SJSA1 (cell line): ENCODE results near the gene IMMP2L. TPM values are rescaled to one million over a fixed set of nuclear protein-coding genes. Genes with fewer than 3 reads are reported as not detected.

Experiments used
- DNase-seq, 2 experiments: peaks; one replicate each; pipeline ENCODE4 v3.0.0-alpha.2; 2015 to 2020; ENCODE audit warnings: low spot score in 2 of 2, low read depth in 1 of 2
- H3K27ac ChIP-seq: fragments of 250-450 bp; sonication (Bioruptor Pico); 2 replicates; pipeline ENCODE4 v1.5.1; 2020; ENCODE audit warnings: mild to moderate bottlenecking, moderate library complexity
- H3K27me3 ChIP-seq: fragments of 250-450 bp; sonication (Bioruptor Pico); replicated peaks from 2 replicates; pipeline ENCODE4 v1.5.1; 2020; ENCODE audit warnings: mild to moderate bottlenecking, moderate library complexity
- H3K36me3 ChIP-seq: fragments of 250-450 bp; sonication (Bioruptor Pico); 2 replicates; pipeline ENCODE4 v1.5.1; 2020; ENCODE audit warnings: mild to moderate bottlenecking
- H3K4me1 ChIP-seq: fragments of 250-450 bp; sonication (Bioruptor Pico); replicated peaks from 2 replicates; pipeline ENCODE4 v1.6.1; 2021; ENCODE audit warnings: mild to moderate bottlenecking
- H3K4me3 ChIP-seq: fragments of 250-450 bp; sonication (Bioruptor Pico); 2 replicates; pipeline ENCODE4 v1.5.1; 2020; ENCODE audit warnings: mild to moderate bottlenecking
- H3K9me3 ChIP-seq: fragments of 250-450 bp; sonication (Bioruptor Pico); replicated peaks from 2 replicates; pipeline ENCODE4 v1.5.1; 2020; ENCODE audit warnings: mild to moderate bottlenecking
- total RNA-seq: library from RNA; depleted of rRNA; stranded (reverse); fragments of >200 nt; shearing (Covaris generic); gene quantifications from 2 replicates; pipeline ENCODE4 v1.2.3, GENCODE V29; 2014

Gene IMMP2L
- total RNA-seq, 1 experiment from 2014 or later, result 16.2 TPM

DNA sequence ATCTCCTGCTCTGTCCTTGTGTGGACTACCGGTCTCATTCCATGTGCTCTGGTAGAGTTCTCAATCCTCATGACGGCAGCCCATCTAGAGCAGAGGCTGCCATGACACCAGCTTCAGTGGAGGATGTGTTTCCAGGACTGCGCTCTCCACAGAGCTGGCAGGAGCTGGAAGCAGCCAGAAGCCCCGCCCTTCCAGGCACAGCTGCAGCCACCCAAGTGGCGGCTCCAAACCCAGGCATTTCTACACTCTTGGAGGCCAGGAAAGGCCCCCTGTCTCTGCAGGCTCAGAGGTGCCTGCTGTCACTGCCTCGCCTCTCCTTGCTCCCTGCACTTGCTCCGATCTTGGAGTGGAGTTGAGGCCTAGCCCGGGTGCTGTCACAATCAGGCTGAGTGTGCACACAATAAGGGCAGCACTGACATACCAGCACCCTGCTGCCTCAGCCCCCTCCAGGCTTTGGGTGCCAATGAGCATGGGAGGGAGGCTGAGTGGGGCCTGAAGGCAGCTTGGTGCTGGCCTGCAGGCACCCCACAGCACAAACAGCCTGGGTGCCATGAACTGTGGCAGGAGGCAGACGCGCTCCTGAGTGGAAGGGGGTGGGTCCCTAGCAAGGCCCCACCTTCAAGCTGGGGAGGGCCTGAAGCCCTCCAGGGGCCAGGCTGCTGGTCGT, 349.3 kb downstream of the IMMP2L start:
- no peaks in the 10 kb centered on the region for H3K4me1 ChIP-seq
- H3K4me3 ChIP-seq, result no peak overlapping the region
- H3K27me3 ChIP-seq, result no peaks in the 10 kb centered on the region
- no peaks in the 10 kb centered on the region for H3K9me3 ChIP-seq
- no peak overlapping the region for H3K27ac ChIP-seq
- H3K36me3 ChIP-seq, result no peaks in the 10 kb centered on the region
- DNase-seq, result no peak

DNA sequence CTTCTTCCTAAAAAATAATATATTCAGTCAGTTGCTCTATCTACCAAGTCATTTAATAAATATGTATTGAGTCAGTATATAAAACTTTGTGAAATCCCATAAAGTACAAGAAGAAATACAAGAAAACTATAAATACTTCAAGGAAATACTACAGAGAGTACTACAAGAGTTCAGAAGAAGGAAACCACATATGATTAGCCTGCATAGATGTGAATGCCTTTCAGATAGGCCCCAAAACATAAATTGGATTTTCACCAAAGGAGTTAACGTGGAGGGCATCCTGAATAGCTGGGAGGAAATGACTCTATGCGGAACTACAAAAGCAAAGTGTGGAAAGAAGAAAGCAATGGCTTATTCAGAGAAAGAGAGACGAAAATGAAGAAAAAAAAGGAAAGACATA, 351.3 kb downstream of the IMMP2L start:
- Histone ChIP-seq H3K27ac (no peak overlapping the region), H3K27me3 (no peaks in the 10 kb centered on the region), H3K9me3 (no peaks in the 10 kb centered on the region), H3K4me1 (no peaks in the 10 kb centered on the region), H3K36me3 (no peaks in the 10 kb centered on the region), H3K4me3 (no peak overlapping the region)
- DNase-seq, result no peak

DNA sequence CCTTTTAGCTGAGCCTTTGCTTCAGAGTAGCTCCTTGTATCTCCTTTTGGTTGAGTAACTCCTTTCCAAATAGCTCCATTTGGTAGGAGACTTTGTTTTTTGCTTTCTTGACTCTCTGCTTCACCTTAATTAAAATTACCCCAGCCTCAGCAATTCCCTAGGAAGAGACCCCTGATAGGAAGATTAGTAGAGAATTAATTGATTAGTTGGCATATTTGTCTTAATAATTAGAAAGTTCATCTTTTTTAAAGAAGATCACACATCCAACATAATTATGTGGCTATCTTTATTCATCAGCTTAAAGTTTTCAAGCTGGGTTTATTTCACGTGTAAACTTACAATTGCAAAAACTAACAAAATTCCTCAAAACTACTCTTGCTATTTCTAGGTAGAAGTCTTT, 352.2 kb downstream of the IMMP2L start:
- H3K4me1 ChIP-seq, result no peaks in the 10 kb centered on the region
- H3K27me3 ChIP-seq, result no peaks in the 10 kb centered on the region
- H3K4me3 ChIP-seq, result no peak overlapping the region
- H3K9me3 ChIP-seq, result no peaks in the 10 kb centered on the region
- H3K36me3 ChIP-seq, result no peaks in the 10 kb centered on the region
- no peak overlapping the region for H3K27ac ChIP-seq
- DNase-seq, result no peak

DNA sequence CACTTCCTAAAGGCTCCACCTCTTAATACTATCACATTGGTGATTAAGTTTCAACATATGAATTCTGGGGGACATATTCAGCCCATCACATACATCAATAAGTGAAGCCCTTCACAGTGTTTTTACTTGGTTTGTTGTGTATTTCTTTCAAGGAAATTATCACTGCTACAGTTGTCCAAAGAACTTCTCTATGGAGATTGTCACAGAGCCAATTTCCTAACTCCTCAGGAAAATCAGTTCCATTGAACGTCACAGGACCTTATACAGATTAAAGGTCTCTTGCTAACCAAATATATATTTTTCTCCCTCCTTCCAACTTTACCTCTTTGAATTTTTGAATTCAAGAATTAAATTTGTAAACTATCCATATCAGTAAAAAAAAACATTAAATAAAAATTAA, 357.0 kb downstream of the IMMP2L start:
- Histone ChIP-seq H3K9me3 (no peaks in the 10 kb centered on the region), H3K27me3 (no peaks in the 10 kb centered on the region), H3K36me3 (no peaks in the 10 kb centered on the region), H3K4me3 (no peak overlapping the region), H3K27ac (no peak overlapping the region), H3K4me1 (no peaks in the 10 kb centered on the region)
- DNase-seq, result no peak

DNA sequence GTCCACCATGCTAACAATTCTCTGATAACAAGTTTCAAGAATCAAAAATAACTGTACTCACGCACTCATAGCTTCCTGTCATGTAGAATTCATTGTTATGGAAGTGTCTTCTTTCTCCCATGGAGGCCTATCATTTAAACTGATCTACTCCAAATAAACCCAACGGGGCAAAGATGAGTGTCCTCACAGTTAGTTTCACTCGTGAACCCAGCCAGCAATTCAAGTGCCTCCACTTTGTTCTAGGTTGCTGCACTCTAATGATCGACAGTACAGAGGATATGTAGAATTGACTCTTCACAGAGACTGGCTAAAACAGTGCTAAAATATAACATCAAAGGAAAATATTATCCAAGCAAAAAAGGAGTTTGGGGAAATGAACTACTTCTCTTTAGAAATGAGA, 360.0 kb downstream of the IMMP2L start:
- Histone ChIP-seq H3K36me3 (no peaks in the 10 kb centered on the region), H3K27me3 (no peaks in the 10 kb centered on the region)
- no peak for DNase-seq

DNA sequence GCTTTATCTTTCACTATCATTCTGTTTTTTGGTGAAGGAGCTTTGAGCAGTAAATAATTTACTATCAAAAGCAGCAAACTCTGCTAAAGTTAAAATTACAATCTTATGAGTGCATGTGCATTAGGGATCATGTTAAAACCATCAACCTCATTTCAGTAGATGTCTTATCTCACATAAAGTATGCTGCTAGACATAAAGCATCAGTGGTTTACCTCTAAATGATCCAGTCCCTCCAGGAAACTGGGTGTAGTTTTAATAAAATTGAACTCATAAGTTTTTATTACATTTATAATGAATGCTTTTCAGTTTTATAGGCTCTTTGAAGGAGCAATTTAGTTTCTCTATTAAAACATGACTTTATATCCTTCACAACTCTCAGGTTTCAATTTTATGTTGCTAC, 362.6 kb downstream of the IMMP2L start:
- DNase-seq, result no peak
- no peak overlapping the region for H3K27ac ChIP-seq
- no peaks in the 10 kb centered on the region for H3K27me3 ChIP-seq
- H3K4me3 ChIP-seq, result no peak overlapping the region
- peaks cover 19% of the 10 kb centered on the region for H3K4me1 ChIP-seq
- H3K9me3 ChIP-seq, result no peaks in the 10 kb centered on the region
- H3K36me3 ChIP-seq, result no peaks in the 10 kb centered on the region

More for the DNA sequence above, 360.0 kb downstream of the IMMP2L start:
- Histone ChIP-seq H3K4me1 (peaks cover 17% of the 10 kb centered on the region), H3K4me3 (no peak overlapping the region), H3K27ac (no peak overlapping the region), H3K9me3 (no peaks in the 10 kb centered on the region)

DNA sequence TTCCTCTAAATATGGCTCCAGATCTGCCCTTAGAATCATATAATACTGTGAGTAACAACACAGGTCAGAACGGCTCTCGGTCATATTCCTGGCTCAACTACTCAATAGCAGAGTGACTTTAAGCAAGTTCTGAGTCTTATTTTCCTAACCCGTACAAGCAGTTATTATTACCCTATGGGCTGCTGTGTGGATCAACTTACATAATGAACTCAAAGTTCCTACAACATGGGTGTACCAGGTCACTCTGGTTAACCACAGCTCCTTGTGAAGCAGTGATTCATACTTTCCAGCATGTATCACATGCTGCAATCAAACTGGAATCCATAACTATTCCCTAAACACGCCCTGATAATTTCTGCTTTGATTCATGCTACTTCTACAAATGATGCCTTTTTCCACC, 364.0 kb downstream of the IMMP2L start:
- Histone ChIP-seq H3K4me1 (peaks cover 19% of the 10 kb centered on the region), H3K4me3 (no peak overlapping the region), H3K9me3 (no peaks in the 10 kb centered on the region), H3K27me3 (no peaks in the 10 kb centered on the region), H3K36me3 (no peaks in the 10 kb centered on the region), H3K27ac (peak overlapping the region; percentile 68)
- peak; percentile 59 to 71 for DNase-seq

DNA sequence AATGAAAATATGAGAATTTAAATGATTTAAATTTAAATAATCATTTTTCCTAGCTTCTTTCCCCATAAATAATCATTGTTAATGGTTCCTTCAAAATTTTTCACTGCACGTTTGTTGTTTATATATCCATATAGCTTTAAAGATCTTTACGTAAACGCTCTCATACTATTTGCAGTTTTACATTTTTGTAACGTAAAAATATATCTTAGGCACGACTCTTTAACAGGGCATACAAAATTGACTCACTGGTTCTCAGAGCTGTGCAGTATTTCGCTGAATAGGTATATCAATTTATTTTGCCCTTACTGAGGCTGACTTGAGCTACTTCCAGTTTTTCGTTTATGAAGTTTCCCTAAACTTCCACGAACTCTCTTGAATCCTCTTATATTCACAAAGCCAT, 365.6 kb downstream of the IMMP2L start:
- Histone ChIP-seq H3K36me3 (no peaks in the 10 kb centered on the region), H3K4me1 (peaks cover 19% of the 10 kb centered on the region), H3K27me3 (no peaks in the 10 kb centered on the region), H3K4me3 (no peak overlapping the region), H3K27ac (no peak overlapping the region), H3K9me3 (no peaks in the 10 kb centered on the region)
- no peak for DNase-seq

DNA sequence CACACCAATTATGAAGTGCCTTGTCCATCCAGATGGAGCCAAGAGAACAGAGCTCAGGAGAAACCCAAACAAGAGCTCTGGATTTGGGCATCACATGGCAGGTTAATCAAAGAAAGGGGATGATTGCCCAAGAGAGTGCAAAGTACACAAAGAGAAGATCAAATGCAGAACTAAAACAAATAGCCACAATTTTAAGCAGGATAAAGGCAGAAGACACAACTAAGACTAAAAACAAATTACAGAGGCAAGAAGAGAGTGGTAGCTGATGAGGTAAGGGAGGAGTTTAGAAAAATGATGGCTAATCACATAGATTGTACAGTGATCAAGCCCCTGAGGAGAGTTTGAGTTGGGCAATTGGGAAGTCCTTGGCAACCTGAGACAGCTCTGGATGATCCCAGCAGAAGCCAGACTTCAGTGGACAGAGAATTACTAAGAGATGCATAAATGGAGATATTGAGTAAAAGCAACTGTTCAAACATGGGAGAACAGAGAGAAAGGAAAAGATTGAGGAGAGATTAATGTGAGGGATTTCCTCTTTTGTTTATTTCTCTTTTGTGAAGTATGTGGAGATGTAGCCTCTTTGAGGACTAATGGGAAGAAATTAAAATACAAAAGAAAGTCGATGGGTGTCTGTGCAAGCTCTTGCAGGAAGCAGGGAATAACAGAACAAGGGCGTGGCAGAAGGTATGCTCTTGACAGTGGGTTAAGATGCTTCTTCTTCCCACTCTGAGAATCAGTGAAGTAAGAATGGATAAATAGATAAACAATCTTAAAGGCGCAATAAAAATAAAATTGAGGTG, 369.5 kb downstream of the IMMP2L start:
- H3K36me3 ChIP-seq, result no peaks in the 10 kb centered on the region
- peaks cover 7% of the 10 kb centered on the region for H3K4me1 ChIP-seq
- no peaks in the 10 kb centered on the region for H3K9me3 ChIP-seq

DNA sequence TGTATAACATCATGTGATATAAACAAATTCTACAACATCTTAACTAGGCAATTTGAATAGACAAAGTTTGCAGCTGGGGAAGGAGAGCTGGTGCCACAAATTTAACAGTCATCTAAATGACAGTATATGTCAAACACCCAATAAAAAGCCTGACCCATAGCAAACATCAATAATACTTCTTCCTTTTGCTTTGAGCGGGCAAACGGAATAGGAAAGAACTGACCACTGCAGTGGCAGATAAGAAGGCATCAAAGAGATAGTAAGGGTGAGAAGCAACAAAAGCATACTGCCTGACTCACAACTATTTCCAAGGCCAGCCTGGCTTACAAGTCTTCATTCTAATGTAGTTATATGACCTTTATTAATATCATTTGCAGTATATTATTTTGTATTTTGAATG, 371.5 kb downstream of the IMMP2L start:
- no peak for DNase-seq
- no peak overlapping the region for H3K4me3 ChIP-seq
- no peak overlapping the region for H3K27ac ChIP-seq
- no peaks in the 10 kb centered on the region for H3K36me3 ChIP-seq
- H3K27me3 ChIP-seq, result no peaks in the 10 kb centered on the region
- no peaks in the 10 kb centered on the region for H3K4me1 ChIP-seq
- no peaks in the 10 kb centered on the region for H3K9me3 ChIP-seq

More for the DNA sequence above, 369.5 kb downstream of the IMMP2L start:
- DNase-seq, result no peak
- H3K27me3 ChIP-seq, result no peaks in the 10 kb centered on the region
- no peak overlapping the region for H3K27ac ChIP-seq
- no peak overlapping the region for H3K4me3 ChIP-seq

DNA sequence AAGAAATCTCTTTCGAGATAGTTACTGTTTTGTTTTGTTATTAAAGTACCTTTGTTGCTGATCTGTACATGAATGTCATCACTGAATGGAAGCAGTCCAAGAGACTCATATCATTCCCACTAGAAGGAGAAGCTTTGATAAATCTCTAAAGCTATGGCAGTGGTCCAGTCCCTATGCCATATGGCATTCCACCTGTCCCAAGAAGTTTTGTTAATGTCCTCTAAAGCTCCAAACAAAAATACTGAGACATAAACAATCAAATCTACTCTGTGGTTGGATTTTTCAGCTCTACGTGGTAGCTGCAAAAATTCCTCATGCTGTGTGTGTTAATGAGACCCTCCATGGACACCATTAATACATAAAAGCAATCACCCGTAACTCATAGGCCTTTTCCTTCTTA, 377.3 kb downstream of the IMMP2L start:
- Histone ChIP-seq H3K36me3 (no peaks in the 10 kb centered on the region), H3K9me3 (no peaks in the 10 kb centered on the region)

DNA sequence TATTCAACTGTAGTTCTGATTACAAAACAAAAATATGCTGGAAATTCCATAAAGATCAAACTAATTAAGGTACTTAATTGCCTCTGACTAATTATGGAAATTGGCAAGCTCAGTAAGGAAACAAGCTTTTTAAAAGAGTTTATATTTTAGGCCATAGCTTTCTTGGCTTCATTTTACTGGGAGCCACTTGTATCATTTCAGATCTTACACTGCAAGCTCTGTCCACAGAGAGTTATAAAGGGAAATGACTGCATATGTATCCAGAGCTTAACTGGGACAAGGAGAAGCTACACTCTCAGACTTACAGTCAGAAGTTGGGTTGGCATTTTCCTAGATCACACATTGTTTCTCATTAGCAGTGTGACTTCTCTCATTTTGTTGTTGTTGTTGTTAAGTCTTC, 379.0 kb downstream of the IMMP2L start:
- Histone ChIP-seq H3K36me3 (no peaks in the 10 kb centered on the region), H3K4me1 (no peaks in the 10 kb centered on the region), H3K27ac (no peak overlapping the region), H3K4me3 (no peak overlapping the region), H3K27me3 (no peaks in the 10 kb centered on the region), H3K9me3 (no peaks in the 10 kb centered on the region)
- DNase-seq, result no peak

More for the DNA sequence above, 377.3 kb downstream of the IMMP2L start:
- H3K4me3 ChIP-seq, result no peak overlapping the region
- H3K4me1 ChIP-seq, result no peaks in the 10 kb centered on the region
- DNase-seq, result no peak
- no peaks in the 10 kb centered on the region for H3K27me3 ChIP-seq
- no peak overlapping the region for H3K27ac ChIP-seq

DNA sequence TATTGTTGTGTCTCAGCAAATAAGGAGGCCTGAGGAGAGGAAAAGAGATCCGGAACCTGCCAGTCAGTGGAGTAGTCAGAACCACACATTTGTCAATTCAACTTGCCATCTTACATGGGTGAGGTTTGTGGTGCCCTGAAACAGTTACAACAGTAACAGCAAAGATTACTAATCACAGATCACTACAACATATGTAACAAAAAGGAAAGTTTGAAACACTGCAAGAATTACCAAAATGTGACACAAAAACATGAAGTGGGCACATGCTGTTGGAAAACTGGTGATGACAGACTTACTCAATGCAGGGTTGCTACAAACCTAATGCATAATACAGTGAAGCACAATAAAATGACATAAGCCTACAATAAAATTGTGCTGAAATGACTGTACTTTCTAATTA, 382.0 kb downstream of the IMMP2L start:
- no peak overlapping the region for H3K27ac ChIP-seq
- H3K4me3 ChIP-seq, result no peak overlapping the region
- no peak for DNase-seq
- H3K9me3 ChIP-seq, result no peaks in the 10 kb centered on the region
- H3K4me1 ChIP-seq, result no peaks in the 10 kb centered on the region
- no peaks in the 10 kb centered on the region for H3K27me3 ChIP-seq
- no peaks in the 10 kb centered on the region for H3K36me3 ChIP-seq

DNA sequence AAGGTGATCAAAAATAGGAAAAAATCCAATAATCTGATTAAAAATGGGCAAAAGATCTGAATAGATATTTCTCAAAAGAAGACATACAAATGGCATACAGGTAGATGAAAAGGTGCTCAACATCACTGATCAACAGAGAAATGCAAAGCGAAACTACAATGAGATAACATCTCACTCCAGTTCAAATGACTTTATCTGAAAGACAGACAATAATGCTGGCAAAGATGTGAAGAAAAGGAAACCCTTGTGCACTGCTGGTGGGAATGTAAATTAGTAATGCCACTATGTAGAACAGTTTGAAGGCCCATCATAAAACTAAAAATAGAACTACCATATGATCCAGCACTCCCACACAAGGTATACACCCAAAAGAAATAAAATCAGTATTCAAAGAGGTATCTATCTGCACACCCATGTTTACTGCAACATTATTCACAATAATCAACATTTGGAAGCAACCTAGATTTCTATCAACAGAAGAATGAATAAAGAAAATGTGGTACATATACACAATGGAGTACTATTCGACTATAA, 386.3 kb downstream of the IMMP2L start:
- no peak overlapping the region for H3K4me3 ChIP-seq

More for the DNA sequence above, 386.3 kb downstream of the IMMP2L start:
- Histone ChIP-seq H3K36me3 (no peaks in the 10 kb centered on the region), H3K27ac (no peak overlapping the region), H3K27me3 (no peaks in the 10 kb centered on the region), H3K4me1 (no peaks in the 10 kb centered on the region), H3K9me3 (no peaks in the 10 kb centered on the region)
- no peak for DNase-seq
